Breast epithelium (tissue), 4 donors: ENCODE results near the gene NADK. TPM values are rescaled to one million over a fixed set of nuclear protein-coding genes. Genes with fewer than 3 reads are reported as not detected.
"Not testable (repeated sequence)": the region's sequence is repeated elsewhere in the genome, so short reads cannot be mapped to it uniquely, and the experiment has no call there.

Source experiments
- DNase-seq, 2 donors: peaks; one replicate each; pipeline ENCODE4 v3.0.0-alpha.2; 2019; ENCODE audit warnings: low spot score in 2 of 2
- H3K27ac ChIP-seq, 2 donors: fragments of 200-600 bp; sonication (generic) in 1 of 2; one replicate each; pipeline ENCODE4 v1.5.1; 2016 to 2019; ENCODE audit warnings: mild to moderate bottlenecking in 1 of 2
- H3K27me3 ChIP-seq, 2 donors: fragments of 200-600 bp; sonication (generic) in 1 of 2; one replicate each; pipeline versions ENCODE4 v1.5.1 to v1.6.0; 2017 to 2019; ENCODE audit warnings: control low read depth in 1 of 2, mild to moderate bottlenecking in 1 of 2
- H3K36me3 ChIP-seq: fragments of 200-600 bp; one replicate; pipeline ENCODE4 v1.5.1; 2019
- H3K4me1 ChIP-seq, 2 donors: fragments of 200-600 bp; sonication (generic); one replicate each; pipeline ENCODE4 v1.5.1; 2016 to 2019; ENCODE audit warnings: control low read depth in 1 of 2
- H3K4me3 ChIP-seq, 3 donors: fragments of 200-600 bp; sonication (generic); 1 replicate in 2 of 3; 2 replicates in 1 of 3; pipeline ENCODE4 v1.5.1; 2016 to 2019; ENCODE audit warnings: mild to moderate bottlenecking in 3 of 3, moderate library complexity in 2 of 3
- H3K9me3 ChIP-seq, 2 donors: fragments of 200-600 bp; sonication (generic) in 1 of 2; one replicate each; pipeline ENCODE4 v1.5.1; 2016 to 2019; ENCODE audit warnings: control low read depth in 1 of 2
- POLR2A ChIP-seq: fragments of 450-650 bp; IDR thresholded peaks from one replicate; pipeline ENCODE4 v1.6.1; 2016; ENCODE audit warnings: antibody characterized with exemption, mild to moderate bottlenecking, moderate library complexity
- POLR2AphosphoS5 ChIP-seq, 3 donors: sonication (generic); formaldehyde crosslinking; IDR thresholded peaks; one replicate each; pipeline ENCODE4 v1.6.1; 2017; ENCODE audit warnings: antibody characterized with exemption in 3 of 3
- intact Hi-C: fragments of 100-400 bp; cut with DNase I; formaldehyde crosslinking; loops from one replicate; pipeline ENCODE4 v1.15.1; 2023; ENCODE audit warnings: low total_unique reads
- total RNA-seq, 3 donors: library from RNA; depleted of rRNA; stranded (reverse); fragments of >200 nt; gene quantifications; one replicate each; pipeline ENCODE4 v1.1.0, GENCODE V29; 2016
- TF ChIP-seq, protein P1 (sequence below), 3 donors: fragments of 450-650 bp; IDR thresholded peaks; one replicate each; pipeline ENCODE4 v1.5.1; 2016 to 2017; ENCODE audit warnings: antibody characterized with exemption in 3 of 3, mild to moderate bottlenecking in 3 of 3, moderate library complexity in 3 of 3

NADK gene
- total RNA-seq, 3 donors from 2014 or later, result 71.1 to 89.1 (median 87.4) TPM

DNA sequence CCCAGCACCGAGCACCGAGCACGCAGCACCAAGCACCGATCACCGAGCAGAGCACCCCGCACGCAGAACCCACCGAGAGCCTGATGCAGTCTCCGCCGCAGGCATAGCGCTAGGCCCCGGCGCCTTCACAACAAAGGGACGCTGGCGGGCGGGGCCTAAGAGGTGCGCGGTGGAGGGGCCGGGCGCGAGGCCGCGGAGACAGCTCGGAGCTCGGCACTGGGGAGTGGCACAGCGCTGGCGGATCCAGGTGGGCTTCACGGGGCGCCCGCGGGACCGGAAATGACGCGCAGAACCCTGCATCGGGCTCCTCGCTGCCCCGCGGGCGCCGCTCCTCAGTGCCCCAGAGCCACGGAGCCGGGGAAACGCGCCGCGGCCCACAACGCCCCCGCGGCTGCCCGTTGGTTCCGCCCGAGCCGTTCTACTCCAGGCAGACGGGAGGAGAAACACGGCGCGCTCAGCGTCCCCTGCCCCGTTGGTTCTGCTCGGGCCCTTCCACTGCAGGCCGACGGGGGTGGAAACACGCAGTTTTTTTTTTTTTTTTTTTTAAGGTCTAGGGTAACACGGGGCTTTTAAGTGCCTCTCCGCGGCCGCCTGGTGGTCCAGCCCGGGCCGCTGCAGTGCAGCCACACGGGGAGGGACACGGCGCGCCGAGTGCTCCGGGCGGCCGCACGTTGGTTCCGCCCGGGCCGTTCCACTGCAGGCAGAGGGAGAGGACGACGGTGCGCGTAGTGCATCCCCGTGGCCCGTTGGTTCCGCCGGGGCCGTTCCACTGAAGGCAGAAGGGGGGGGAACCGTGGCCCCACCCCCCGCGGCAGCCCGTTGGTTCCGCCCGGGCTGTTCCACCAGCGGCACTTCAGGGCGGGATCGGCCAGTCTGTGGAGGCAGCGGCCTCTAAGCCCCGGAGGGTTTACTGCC lies 32.4 kb downstream of the NADK start:
- peak in 1 of 2 donors; percentile 90 for DNase-seq

DNA sequence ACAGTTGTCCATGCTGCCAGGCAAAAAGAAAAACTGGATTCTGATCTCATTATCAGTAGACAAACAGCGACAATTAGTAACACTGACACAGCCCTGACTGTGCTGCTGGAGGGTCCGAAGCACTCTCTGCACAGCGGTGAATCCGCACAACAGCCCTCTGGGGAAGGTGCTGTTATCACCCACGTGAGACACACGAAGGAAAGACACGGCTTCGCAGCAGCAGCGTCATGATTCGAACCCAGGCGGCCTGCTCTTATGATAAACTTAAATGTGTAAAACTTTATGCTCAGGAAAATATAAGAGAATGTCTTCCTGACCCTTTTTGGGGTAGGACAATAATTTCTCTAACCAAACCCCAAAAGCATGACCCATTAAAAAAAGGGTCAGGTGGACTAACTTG lies 35.7 kb downstream of the NADK start:
- H3K9me3 ChIP-seq, H3K4me1 ChIP-seq, H3K4me3 ChIP-seq, H3K27me3 ChIP-seq, intact Hi-C loops, H3K36me3 ChIP-seq, DNase-seq, H3K27ac ChIP-seq: not testable (repeated sequence)

More for the DNA sequence above, 32.4 kb downstream of the NADK start:
- H3K9me3 ChIP-seq, intact Hi-C loops, H3K36me3 ChIP-seq, H3K4me1 ChIP-seq, H3K27me3 ChIP-seq: not testable (repeated sequence)
- TF ChIP-seq, protein P1, sequence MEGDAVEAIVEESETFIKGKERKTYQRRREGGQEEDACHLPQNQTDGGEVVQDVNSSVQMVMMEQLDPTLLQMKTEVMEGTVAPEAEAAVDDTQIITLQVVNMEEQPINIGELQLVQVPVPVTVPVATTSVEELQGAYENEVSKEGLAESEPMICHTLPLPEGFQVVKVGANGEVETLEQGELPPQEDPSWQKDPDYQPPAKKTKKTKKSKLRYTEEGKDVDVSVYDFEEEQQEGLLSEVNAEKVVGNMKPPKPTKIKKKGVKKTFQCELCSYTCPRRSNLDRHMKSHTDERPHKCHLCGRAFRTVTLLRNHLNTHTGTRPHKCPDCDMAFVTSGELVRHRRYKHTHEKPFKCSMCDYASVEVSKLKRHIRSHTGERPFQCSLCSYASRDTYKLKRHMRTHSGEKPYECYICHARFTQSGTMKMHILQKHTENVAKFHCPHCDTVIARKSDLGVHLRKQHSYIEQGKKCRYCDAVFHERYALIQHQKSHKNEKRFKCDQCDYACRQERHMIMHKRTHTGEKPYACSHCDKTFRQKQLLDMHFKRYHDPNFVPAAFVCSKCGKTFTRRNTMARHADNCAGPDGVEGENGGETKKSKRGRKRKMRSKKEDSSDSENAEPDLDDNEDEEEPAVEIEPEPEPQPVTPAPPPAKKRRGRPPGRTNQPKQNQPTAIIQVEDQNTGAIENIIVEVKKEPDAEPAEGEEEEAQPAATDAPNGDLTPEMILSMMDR (IDR thresholded peaks at IDR 0.05), result peak in 1 of 3 donors; percentile 56
- peak; percentile 85 to 96 (median 94) for TF ChIP-seq POLR2AphosphoS5 (IDR thresholded peaks at IDR 0.05)
- Histone ChIP-seq H3K4me3 (peak overlapping the region; percentile 40 to 77 (median 57)), H3K27ac (peak overlapping the region; percentile 91 to 92)

DNA sequence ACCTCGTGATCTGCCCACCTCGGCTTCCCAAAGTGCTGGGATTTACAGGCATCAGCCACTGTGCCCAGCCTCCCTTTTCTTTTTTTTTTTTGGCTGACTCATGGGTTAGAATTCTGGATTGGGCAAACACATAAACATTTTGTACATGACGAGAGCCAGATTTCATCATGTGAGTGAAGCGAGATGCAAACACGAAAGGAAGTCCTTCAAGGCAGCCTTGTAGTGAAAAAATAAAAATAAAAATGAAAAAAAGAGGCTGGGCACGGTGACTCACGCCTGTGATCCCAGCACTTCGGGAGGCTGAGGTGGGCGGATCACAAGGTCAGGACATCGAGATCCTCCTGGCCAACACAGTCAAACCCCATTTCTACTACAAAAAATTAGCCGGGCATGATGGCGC lies 37.3 kb downstream of the NADK start:
- intact Hi-C loops, DNase-seq: not testable (repeated sequence)

DNA sequence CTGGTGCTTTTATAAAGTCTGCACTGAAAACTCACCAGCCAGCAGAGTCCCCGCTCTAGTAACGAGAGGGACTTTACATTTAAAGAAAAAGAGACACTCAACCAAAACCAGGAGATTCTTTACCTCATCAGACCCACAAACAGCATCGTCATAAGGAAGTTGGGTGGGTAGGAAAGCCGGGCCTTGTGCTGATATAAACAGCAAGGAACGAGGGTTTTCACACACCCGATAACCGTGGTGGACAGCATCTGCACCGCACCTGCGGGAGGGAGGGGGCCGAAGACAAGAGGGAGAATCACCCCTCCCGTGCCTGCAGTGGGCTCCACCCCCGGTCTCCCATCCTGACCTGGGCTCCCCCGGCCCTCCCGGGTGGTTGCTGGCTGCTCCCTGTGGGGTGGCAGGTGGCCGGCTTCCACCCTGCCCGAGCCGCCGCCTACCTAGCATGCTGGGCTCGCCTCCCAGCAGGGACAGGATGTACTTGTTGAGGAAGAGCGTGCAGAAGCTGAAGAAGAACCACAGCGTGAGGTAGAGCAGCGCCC lies 39.4 kb downstream of the NADK start:
- intact Hi-C loops, DNase-seq, H3K9me3 ChIP-seq, H3K4me3 ChIP-seq, H3K27me3 ChIP-seq, H3K4me1 ChIP-seq, H3K36me3 ChIP-seq: not testable (repeated sequence)
- H3K27ac ChIP-seq, result peak overlapping the region in 1 of 2 donors; percentile 28

More for the DNA sequence above, 37.3 kb downstream of the NADK start:
- not testable (repeated sequence) for H3K27me3 ChIP-seq, H3K4me3 ChIP-seq, H3K9me3 ChIP-seq, H3K36me3 ChIP-seq, H3K4me1 ChIP-seq
- peak overlapping the region in 1 of 2 donors; percentile 71 for H3K27ac ChIP-seq

DNA sequence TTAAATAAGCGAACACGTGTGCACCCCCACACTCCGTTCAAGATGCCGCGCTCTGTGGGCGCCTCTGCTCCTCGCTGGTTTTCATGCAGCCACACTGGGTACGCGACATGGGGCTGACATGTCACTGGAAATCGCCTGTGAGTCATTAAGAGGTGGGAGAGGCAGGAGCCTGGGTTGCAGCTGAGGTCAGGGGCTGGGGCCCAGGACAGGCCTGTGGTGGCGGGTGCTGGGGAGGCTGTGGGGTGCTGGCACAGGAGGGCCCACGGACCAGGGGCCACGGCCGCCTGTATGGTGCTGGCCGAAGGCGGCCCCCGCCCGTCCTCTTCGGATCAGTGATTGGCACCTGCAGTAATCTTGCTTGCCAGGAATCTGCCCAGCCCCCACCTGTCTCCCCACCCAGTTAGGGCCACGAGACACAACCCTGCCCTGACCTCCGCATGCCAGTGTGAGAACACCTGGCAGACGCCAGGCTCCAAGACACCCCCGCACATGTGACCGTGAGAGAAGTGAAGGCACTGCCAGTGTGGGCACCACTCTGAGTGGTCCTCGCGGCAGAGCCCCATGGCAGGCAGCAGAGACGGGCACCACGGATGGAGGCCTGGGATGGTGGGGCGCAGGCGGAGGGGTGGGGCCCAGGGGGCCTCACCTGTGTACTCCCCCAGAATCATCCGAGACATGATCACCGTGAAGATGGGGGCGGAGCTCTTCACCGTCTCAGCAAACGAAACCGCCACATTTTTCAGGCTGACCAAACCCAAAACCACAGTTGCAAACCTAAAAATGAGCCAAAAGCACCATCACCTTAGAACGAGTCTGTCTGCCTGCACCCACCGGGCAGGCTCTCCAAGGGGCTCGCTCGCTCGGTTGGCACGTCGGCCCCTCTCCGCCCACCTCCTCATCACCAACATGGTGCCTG lies 40.3 kb downstream of the NADK start:
- not testable (repeated sequence) for H3K36me3 ChIP-seq, H3K27ac ChIP-seq

DNA sequence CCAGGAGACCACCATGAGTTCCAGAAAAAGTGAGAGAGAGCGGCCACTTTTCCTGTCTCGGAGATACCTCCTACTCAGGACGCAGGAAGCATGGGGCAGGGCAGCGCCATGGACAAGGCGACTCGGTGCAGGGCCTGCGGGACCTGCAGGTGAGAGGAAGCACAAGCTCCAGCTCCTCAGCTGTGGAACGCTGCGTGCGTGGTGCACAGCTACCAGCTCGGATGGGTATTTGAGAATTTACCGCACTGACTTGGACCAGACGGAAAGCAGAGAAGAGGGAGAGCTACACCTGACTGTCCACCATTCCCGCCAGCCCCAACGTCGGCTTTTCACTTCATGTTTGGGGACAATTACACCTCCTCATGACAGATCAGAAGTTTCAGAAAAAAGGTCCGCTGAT lies 45.9 kb downstream of the NADK start:
- no peak overlapping the region for H3K4me3 ChIP-seq
- H3K27me3 ChIP-seq, result no peaks in the 10 kb centered on the region
- H3K9me3 ChIP-seq, result no peaks in the 10 kb centered on the region
- intact Hi-C loops, result no loop called here
- DNase-seq, result no peak
- no peak overlapping the region for H3K27ac ChIP-seq
- no peaks in the 10 kb centered on the region for H3K36me3 ChIP-seq
- TF ChIP-seq POLR2A, result no peak
- TF ChIP-seq, protein P1 (IDR thresholded peaks at IDR 0.05), result no peak
- no peak for TF ChIP-seq POLR2AphosphoS5 (IDR thresholded peaks at IDR 0.05)
- H3K4me1 ChIP-seq, result no peaks in the 10 kb centered on the region

More for the DNA sequence above, 40.3 kb downstream of the NADK start:
- H3K27me3 ChIP-seq, H3K9me3 ChIP-seq, DNase-seq, H3K4me3 ChIP-seq, intact Hi-C loops, H3K4me1 ChIP-seq: not testable (repeated sequence)
